IPS-18a (cell line): ENCODE results near the gene DBI.

Experiments
- H3K27ac ChIP-seq: one replicate; pipeline ENCODE4 v1.5.1; 2013; ENCODE audit warnings: low read length
- H3K27me3 ChIP-seq: one replicate; pipeline ENCODE4 v1.6.1; 2013; ENCODE audit warnings: mild to moderate bottlenecking, low read length; ENCODE audit not compliant: control insufficient read depth, insufficient read depth
- H3K36me3 ChIP-seq: one replicate; pipeline ENCODE4 v1.6.1; 2013; ENCODE audit warnings: low read depth, low read length; ENCODE audit not compliant: control insufficient read depth
- H3K4me1 ChIP-seq: one replicate; pipeline ENCODE4 v1.6.1; 2013; ENCODE audit warnings: low read depth, low read length; ENCODE audit not compliant: control insufficient read depth
- H3K4me3 ChIP-seq: one replicate; pipeline ENCODE4 v1.5.1; 2013; ENCODE audit warnings: low read length
- H3K9ac ChIP-seq: one replicate; pipeline ENCODE4 v1.6.1; 2013; ENCODE audit warnings: mild to moderate bottlenecking, low read length, moderate library complexity
- H3K9me3 ChIP-seq: one replicate; pipeline ENCODE4 v1.6.1; 2013; ENCODE audit warnings: low read depth, low read length; ENCODE audit not compliant: control insufficient read depth

DBI gene

DNA sequence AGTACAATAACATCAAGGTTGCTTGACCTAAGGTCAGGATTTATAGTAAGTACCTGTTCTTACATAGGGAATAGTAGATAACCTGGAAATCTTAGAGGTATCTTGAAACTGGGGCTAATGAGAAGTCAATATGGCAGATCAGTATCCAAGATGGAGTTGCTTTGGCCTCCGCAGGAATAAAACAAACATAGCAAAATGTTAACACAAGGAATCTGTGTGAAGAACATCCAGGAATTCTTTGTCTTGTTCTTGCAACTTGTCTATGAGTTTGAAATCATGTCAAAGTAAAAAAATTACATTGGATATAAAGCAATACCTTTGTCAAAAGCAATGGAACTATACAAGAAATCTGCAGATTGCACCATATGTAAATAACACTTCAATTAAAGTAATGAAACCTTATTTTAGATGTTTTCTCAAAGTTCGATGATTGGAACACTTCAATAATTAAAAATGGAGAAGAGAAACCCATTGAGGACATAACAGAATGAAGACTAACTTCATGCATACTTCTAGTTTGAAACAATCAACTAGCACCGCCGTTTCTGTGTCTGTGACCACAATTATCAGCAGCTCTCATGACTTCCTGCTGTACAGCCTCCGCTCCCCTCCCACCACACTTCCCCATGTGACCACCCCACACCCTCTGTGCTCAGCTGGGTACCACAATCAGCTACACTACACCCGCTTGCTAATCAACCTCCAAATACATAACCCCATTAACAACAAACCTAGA lies 27.8 kb upstream of the DBI start:
- Histone ChIP-seq H3K9me3 (no peaks in the 10 kb centered on the region), H3K4me1 (no peaks in the 10 kb centered on the region), H3K27me3 (no peaks in the 10 kb centered on the region), H3K36me3 (no peaks in the 10 kb centered on the region), H3K9ac (no peak overlapping the region), H3K27ac (no peak overlapping the region), H3K4me3 (no peak overlapping the region)

DNA sequence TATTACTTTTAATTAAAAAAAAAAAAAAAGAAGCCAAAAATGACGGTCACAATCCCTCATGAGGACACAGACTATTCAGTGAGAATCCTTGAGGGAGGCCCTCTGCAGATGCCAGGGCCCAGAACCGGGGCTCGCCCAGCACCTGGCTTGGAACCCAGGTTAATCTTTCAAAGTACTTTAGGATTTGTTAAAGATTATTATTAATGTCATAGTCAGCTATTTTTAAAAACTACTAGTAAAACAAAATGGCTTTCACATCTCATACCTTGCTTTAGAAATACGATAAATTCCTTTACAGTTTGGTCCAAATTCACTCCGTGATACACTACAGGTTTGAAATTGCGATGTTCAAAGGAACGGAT lies 27.2 kb upstream of the DBI start:
- Histone ChIP-seq H3K4me3 (no peak overlapping the region), H3K4me1 (no peaks in the 10 kb centered on the region), H3K27ac (no peak overlapping the region), H3K27me3 (no peaks in the 10 kb centered on the region), H3K36me3 (no peaks in the 10 kb centered on the region), H3K9me3 (no peaks in the 10 kb centered on the region), H3K9ac (no peak overlapping the region)

DNA sequence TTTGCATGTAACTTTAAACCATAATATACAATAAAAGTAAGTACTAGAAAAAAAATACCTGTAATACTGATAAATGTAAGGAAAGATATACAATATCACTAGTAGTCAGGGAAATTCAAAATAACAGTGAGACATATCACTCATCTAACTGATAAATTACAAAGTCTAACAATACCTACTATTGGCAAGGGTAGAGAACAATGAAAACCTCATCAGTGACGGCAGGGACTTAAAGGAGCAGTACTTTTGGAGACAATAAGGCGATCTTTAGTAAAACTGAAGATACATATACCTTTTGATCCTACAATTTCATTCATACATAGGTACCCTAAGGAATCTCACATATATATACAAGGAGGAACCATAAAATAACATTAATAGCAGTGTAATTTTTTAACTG lies 25.1 kb upstream of the DBI start:
- H3K9me3 ChIP-seq, result no peaks in the 10 kb centered on the region
- H3K9ac ChIP-seq, result no peak overlapping the region
- no peaks in the 10 kb centered on the region for H3K27me3 ChIP-seq
- H3K36me3 ChIP-seq, result no peaks in the 10 kb centered on the region
- no peaks in the 10 kb centered on the region for H3K4me1 ChIP-seq
- H3K4me3 ChIP-seq, result no peak overlapping the region
- H3K27ac ChIP-seq, result no peak overlapping the region

DNA sequence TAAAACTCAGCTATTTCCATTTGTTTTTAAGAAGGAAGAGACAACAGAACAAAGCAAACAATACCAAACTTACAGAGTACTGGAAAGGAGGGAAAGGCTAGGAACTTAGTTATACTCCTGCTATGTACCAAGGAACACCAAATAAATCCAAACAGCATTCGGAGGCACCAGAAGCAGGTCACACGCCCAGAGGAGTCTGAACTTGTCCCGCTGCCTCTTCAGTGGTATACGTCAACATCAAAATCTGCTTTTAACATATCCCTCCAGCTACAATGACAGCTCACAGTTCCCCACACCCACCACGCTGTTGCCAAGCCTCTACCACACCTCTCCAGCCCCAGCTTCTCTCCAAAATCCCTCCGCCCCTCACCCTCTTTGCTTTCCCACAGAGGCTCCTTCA lies 17.5 kb upstream of the DBI start:
- no peaks in the 10 kb centered on the region for H3K36me3 ChIP-seq
- no peak overlapping the region for H3K9ac ChIP-seq
- no peaks in the 10 kb centered on the region for H3K9me3 ChIP-seq
- no peak overlapping the region for H3K27ac ChIP-seq
- H3K27me3 ChIP-seq, result no peaks in the 10 kb centered on the region
- H3K4me1 ChIP-seq, result no peaks in the 10 kb centered on the region
- H3K4me3 ChIP-seq, result no peak overlapping the region

DNA sequence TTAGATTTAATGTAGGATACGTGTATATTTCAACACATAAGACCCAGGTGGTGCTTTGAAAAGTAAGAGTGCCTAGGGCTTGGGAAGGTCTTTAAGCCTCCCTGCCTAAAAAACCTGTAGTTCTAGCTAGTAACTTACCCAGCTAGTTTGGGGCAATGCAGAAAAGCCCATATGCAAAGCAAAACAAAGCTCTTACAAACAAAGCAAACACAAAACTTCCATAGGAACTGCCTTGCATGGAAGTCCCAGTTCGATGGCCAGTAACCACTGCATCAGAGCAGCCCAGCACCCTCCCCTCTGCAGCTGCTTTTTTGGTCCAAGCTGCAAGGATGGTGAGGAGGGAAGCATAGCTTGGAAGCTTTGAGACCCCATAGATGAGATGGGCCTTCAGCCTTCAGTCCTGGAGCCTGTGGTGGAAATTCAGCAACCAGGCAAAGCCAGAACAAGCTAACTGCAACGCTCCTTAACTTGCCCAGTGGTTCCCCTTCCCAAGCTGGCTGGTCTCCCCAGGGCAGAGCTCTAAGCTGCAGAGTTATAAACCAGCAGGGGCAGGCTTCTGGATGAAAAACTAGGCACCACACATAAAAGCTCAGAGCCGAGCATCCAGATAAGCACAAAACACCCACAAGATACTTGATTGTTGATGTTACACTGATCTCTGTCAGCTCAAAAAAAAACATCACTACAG lies 16.3 kb upstream of the DBI start:
- Histone ChIP-seq H3K4me3 (no peak overlapping the region), H3K27me3 (no peaks in the 10 kb centered on the region), H3K27ac (no peak overlapping the region), H3K9ac (no peak overlapping the region), H3K9me3 (no peaks in the 10 kb centered on the region), H3K4me1 (no peaks in the 10 kb centered on the region), H3K36me3 (no peaks in the 10 kb centered on the region)

DNA sequence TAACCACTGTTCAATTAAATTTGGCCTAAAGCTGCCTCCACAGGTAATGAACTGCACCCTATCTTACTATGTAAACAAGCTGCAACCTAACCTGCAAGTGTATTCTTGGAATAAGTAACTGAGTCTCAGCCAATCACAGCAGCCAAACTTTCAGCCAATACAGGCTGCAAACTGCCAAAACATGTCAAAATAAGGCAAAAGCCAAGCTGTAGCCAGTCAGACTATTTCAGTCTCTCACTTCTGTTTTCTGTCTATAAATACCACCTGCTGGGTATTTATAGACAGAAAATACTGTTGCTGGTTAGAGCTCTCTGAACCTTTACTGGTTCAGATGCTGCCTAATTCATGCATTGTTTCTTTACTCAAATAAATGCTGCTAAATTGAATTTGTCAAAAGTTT lies 14.4 kb upstream of the DBI start:
- no peak overlapping the region for H3K27ac ChIP-seq

DNA sequence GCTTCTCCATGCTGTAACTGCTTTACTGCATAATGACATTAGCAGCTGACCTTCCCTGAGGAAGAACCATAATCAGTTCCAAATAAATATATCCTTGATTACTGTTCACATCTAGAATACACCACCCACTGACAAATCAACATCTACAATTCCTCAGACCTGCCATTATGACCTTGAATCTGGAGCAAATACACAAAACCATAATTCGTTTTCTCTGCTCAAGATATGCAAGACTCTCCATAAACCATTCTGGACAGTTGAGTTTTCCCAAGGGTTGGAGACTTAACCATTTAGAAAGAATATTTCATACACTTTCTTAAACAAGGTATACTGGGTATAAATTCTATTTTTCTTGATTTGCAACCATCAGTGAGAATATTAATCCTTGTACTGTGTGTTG lies 11.9 kb upstream of the DBI start:
- H3K9me3 ChIP-seq, result no peaks in the 10 kb centered on the region
- H3K36me3 ChIP-seq, result no peaks in the 10 kb centered on the region
- H3K27me3 ChIP-seq, result no peaks in the 10 kb centered on the region
- no peak overlapping the region for H3K4me3 ChIP-seq
- no peaks in the 10 kb centered on the region for H3K4me1 ChIP-seq
- no peak overlapping the region for H3K27ac ChIP-seq
- no peak overlapping the region for H3K9ac ChIP-seq

More for the DNA sequence above, 14.4 kb upstream of the DBI start:
- H3K4me3 ChIP-seq, result no peak overlapping the region
- no peaks in the 10 kb centered on the region for H3K9me3 ChIP-seq
- H3K4me1 ChIP-seq, result no peaks in the 10 kb centered on the region
- H3K27me3 ChIP-seq, result no peaks in the 10 kb centered on the region
- no peaks in the 10 kb centered on the region for H3K36me3 ChIP-seq
- H3K9ac ChIP-seq, result no peak overlapping the region

DNA sequence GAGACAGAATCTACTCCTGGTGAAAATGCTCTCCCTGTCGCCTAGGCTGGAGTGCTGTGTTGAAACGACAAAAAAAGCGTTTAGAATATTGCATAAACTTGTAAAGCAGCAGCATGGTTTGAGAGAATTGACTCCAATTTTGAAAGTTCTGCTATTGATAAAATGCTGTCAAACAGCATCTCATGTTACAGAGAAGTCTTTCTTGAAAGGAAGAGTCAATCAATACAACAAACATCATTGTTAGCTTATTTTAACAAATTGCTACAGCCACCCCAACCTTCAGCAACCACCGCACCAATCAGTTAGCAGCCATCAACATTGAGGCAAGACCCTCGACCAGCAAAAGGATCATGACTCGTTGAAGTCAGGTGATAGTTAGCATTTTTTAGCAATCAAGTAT lies 7.0 kb upstream of the DBI start:
- Histone ChIP-seq H3K9ac (no peak overlapping the region), H3K9me3 (no peaks in the 10 kb centered on the region), H3K4me1 (no peaks in the 10 kb centered on the region), H3K27ac (no peak overlapping the region), H3K36me3 (no peaks in the 10 kb centered on the region), H3K27me3 (no peaks in the 10 kb centered on the region), H3K4me3 (no peak overlapping the region)

DNA sequence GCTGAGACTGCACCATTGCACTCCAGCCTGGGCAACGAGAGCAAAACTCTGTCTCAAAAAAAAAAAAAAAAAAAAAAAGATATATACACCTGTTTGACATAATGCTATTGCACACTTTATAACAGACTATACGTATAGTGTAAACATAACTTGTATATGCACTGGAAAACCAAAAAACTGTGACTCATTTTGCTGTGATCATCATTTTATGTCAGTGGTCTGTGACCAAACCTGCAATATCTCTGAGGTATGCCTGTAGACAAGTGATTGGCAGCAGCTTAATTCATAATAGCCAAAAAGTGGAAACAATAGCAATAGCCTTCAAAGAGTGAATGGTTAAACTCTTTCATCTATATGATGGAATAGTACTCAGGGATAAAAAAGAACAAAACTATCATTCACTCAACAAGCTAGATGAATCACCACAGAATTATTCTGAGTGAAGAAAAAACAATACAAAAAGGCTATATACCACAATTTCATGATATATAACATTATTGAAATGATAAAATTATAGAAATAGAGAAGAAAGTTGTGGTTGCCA lies 6.3 kb upstream of the DBI start:
- Histone ChIP-seq H3K27ac (no peak overlapping the region), H3K4me3 (no peak overlapping the region), H3K4me1 (peaks cover 5% of the 10 kb centered on the region), H3K9me3 (no peaks in the 10 kb centered on the region), H3K9ac (no peak overlapping the region), H3K36me3 (no peaks in the 10 kb centered on the region), H3K27me3 (no peaks in the 10 kb centered on the region)

DNA sequence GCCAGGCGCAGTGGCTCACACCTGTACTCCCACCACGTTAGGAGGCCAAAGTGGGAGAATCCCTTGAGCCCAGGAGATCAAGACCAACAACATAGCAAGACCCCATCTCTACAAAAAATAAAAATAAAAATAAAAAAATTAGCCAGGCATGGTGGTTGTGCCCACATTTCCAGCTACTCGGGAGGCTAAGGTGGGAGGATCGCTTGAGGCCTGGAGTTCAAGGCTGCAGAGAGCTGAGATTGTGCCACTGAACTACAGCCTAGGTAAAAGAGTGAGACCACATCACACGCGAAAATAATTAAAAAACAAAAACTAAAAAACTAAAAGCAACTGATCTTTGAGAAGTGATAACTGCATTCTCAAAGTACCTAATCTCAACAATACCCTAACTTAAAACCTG lies 2.0 kb upstream of the DBI start:
- H3K4me3 ChIP-seq, result peak overlapping the region; percentile 95
- H3K4me1 ChIP-seq, result peaks cover 12% of the 10 kb centered on the region
- no peak overlapping the region for H3K9ac ChIP-seq
- H3K9me3 ChIP-seq, result no peaks in the 10 kb centered on the region
- H3K27ac ChIP-seq, result no peak overlapping the region
- peaks cover 14% of the 10 kb centered on the region for H3K36me3 ChIP-seq
- no peaks in the 10 kb centered on the region for H3K27me3 ChIP-seq

DNA sequence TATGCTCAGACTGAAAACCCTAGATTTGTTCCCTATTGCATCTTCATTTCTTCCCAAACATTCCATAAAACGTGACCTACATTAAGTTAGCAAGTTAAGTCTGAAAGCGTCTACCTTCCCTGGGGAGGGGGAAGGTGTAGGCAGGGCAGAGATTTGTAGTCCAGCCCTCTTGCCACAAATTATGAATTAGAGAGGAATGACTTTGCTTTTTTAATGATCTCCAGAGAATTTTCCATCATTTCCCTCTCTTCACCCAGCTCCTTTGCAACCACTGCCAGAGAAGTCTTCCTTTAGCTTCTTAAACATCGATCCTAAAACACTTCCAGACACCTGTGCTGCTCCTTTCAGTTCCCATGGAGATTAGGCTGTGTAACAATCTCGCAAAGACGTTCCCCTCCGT lies 1.3 kb upstream of the DBI start:
- H3K9me3 ChIP-seq, result no peaks in the 10 kb centered on the region
- no peak overlapping the region for H3K27ac ChIP-seq
- H3K27me3 ChIP-seq, result no peaks in the 10 kb centered on the region
- H3K4me1 ChIP-seq, result peaks cover 12% of the 10 kb centered on the region
- H3K4me3 ChIP-seq, result peak overlapping the region; percentile 95
- peaks cover 19% of the 10 kb centered on the region for H3K36me3 ChIP-seq
- H3K9ac ChIP-seq, result no peak overlapping the region

DNA sequence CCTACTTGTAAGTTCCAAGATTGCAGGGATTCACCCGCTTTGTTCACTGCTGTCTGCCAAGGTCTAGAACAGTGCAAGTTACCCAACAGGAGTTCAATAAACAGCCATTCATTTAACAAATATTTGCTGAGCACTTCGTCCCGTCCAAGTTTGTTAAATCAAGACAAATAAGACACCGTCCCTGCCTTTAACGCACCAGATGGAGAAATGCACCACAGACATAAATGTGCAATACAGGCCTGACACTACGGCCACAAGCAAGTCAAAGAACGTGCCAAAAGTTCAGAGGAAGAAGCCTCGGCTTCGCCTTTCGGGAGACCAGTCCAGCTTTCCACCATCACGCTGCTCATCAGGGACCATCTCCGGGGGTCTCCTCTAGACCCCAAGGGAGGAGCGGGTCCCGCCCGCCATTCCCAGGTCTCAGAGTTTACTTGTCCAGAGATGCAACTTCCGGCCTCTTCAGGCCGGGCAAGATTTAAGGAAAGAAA lies 572 bp upstream of the DBI start:
- Histone ChIP-seq H3K4me1 (peaks cover 12% of the 10 kb centered on the region), H3K9ac (peak overlapping the region; percentile 81), H3K9me3 (no peaks in the 10 kb centered on the region), H3K27me3 (no peaks in the 10 kb centered on the region), H3K36me3 (peaks cover 26% of the 10 kb centered on the region), H3K27ac (peak overlapping the region; percentile 11), H3K4me3 (peak overlapping the region; percentile 95)
